ENCODE data around the gene CREBBP.

The CREBBP gene

DNA sequence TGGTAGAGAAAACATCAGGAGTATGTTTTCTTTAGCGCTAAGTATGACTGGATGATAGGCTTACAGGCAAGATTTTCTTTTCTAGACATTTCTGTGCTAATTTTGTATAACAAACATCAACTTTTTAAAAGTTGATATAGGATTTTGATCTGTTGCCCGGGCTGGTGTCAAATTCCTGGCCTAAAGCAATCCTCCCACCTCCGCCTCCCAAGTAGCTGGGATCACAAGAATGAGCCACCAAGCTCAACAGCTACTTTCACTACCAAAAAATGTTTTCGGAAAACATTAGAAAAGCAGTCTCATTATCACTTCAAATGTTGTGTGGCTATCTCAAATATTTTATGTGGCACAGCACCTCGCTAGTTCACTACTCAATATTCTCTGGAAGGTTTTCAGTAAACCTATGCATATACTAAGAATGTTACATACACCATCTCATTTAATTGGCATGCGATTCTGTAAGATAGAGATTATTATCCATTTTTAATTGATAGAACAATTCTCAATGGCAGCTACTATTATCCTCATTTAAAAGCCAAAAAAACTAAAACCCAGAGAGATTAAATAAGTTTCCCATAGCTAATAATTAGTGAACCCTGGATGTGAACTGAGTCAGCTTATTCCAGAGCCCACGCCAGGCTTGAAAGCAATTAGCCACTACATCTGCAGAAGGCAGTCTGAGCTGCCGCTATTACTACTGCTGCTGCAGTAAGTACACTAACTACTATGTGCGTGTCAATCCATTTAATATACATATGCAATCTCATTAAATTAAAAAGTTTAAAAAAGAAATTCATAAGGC is 41.7 kb downstream of the CREBBP start:
- H3K9me3 ChIP-seq (ENCODE audit: severe bottlenecking), result no peaks in the 10 kb centered on the region
- no peak for DNase-seq
- H3K27ac ChIP-seq, result 0 out of 2 replicates have a peak overlapping the region, but pooled peaks have one; percentile 32
- no peak overlapping the region for H3K4me3 ChIP-seq (ENCODE audit: low read depth, low read length)
- peaks cover 17% of the 10 kb centered on the region for H3K36me3 ChIP-seq
- TF ChIP-seq, protein P1, sequence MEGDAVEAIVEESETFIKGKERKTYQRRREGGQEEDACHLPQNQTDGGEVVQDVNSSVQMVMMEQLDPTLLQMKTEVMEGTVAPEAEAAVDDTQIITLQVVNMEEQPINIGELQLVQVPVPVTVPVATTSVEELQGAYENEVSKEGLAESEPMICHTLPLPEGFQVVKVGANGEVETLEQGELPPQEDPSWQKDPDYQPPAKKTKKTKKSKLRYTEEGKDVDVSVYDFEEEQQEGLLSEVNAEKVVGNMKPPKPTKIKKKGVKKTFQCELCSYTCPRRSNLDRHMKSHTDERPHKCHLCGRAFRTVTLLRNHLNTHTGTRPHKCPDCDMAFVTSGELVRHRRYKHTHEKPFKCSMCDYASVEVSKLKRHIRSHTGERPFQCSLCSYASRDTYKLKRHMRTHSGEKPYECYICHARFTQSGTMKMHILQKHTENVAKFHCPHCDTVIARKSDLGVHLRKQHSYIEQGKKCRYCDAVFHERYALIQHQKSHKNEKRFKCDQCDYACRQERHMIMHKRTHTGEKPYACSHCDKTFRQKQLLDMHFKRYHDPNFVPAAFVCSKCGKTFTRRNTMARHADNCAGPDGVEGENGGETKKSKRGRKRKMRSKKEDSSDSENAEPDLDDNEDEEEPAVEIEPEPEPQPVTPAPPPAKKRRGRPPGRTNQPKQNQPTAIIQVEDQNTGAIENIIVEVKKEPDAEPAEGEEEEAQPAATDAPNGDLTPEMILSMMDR (IDR thresholded peaks at IDR 0.05; ENCODE audit: low read depth, low read length), result no peak
- H3K27me3 ChIP-seq (ENCODE audit: insufficient read depth, low read depth, severe bottlenecking), result no peaks in the 10 kb centered on the region

- no peaks in the 10 kb centered on the region for H3K27me3 ChIP-seq (ENCODE audit: insufficient read depth, low read depth, severe bottlenecking)
- H3K4me3 ChIP-seq (ENCODE audit: low read depth, low read length), result no peak overlapping the region
- TF ChIP-seq, protein P1 (IDR thresholded peaks at IDR 0.05; ENCODE audit: low read depth, low read length), result no peak
- no peak overlapping the region for H3K27ac ChIP-seq
- DNase-seq, result no peak
- H3K36me3 ChIP-seq, result peaks cover 22% of the 10 kb centered on the region
- peaks cover 3% of the 10 kb centered on the region for H3K9me3 ChIP-seq (ENCODE audit: severe bottlenecking)
These were observed 42.5 kb downstream of the CREBBP start for GRCh38 chr16:3837851-3838586.

DNA sequence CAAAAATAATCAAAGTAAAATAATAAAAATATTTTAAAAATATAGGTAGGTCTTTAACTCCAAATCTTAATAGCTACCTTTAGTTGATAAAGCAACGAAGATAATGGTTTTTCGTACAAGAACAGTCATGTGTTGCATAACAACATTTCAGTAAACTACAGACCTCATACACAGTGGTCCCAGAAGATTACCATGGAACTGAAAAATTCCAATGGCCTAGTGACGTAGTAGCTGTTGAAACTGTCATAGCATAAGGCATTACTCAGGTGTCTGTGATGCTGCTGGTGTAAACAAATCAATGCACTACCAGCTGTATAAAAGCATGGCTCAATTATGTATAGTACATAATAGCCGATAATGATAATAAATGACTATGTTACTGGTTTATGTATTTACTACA is 43.9 kb downstream of the CREBBP start:
- no peak overlapping the region for H3K27ac ChIP-seq
- TF ChIP-seq, protein P1 (IDR thresholded peaks at IDR 0.05; ENCODE audit: low read depth, low read length), result no peak
- no peak for DNase-seq
- peaks cover 3% of the 10 kb centered on the region for H3K9me3 ChIP-seq (ENCODE audit: severe bottlenecking)
- H3K4me3 ChIP-seq (ENCODE audit: low read depth, low read length), result no peak overlapping the region
- H3K27me3 ChIP-seq (ENCODE audit: insufficient read depth, low read depth, severe bottlenecking), result no peaks in the 10 kb centered on the region
- H3K36me3 ChIP-seq, result peaks cover 30% of the 10 kb centered on the region

DNA sequence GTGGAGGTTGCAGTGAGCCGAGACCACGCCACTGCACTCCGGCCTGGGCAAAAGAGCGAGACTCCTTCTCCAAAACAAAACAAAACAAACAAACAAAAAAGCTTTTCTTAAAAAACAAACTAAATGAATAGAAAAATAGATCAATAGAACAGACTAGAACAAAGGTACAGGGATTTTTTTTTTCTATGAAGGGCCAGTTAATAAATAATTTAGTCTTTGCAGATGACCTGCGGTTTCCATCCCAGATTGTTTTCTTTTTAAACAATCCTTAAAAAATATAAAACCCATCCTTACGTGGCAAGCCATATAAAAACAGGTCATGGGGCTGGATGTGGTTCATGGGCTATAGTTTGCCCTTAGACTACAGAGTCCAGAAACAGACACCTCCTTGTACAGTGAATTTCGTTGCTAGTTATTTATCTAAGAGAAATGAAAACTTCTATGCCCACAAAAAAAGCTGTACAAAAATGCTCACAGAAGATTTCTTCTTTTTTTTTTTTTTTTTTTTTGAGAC is 45.4 kb downstream of the CREBBP start:
- TF ChIP-seq, protein P1 (IDR thresholded peaks at IDR 0.05; ENCODE audit: low read depth, low read length), result no peak
- H3K36me3 ChIP-seq, result peaks cover 30% of the 10 kb centered on the region
- H3K27ac ChIP-seq, result no peak overlapping the region
- DNase-seq, result no peak
- no peak overlapping the region for H3K4me3 ChIP-seq (ENCODE audit: low read depth, low read length)
- H3K27me3 ChIP-seq (ENCODE audit: insufficient read depth, low read depth, severe bottlenecking), result no peaks in the 10 kb centered on the region
- H3K9me3 ChIP-seq (ENCODE audit: severe bottlenecking), result peaks cover 3% of the 10 kb centered on the region

GRCh38 chr16:3832668-3833067 is 47.8 kb downstream of the CREBBP start:
- TF ChIP-seq, protein P1 (IDR thresholded peaks at IDR 0.05; ENCODE audit: low read depth, low read length), result no peak
- DNase-seq, result no peak
- H3K36me3 ChIP-seq, result peaks cover 21% of the 10 kb centered on the region
- no peaks in the 10 kb centered on the region for H3K27me3 ChIP-seq (ENCODE audit: insufficient read depth, low read depth, severe bottlenecking)
- H3K9me3 ChIP-seq (ENCODE audit: severe bottlenecking), result peaks cover 3% of the 10 kb centered on the region
- H3K4me3 ChIP-seq (ENCODE audit: low read depth, low read length), result no peak overlapping the region
- no peak overlapping the region for H3K27ac ChIP-seq

Measured in WERI-Rb-1 (cell line).